ENCODE data around the gene NUP133. TPM values are rescaled to one million over a fixed set of nuclear protein-coding genes. Genes with fewer than 3 reads are reported as not detected.

NUP133 gene
- total RNA-seq, 1 experiment from 2014 or later, result 67.8 TPM

DNA sequence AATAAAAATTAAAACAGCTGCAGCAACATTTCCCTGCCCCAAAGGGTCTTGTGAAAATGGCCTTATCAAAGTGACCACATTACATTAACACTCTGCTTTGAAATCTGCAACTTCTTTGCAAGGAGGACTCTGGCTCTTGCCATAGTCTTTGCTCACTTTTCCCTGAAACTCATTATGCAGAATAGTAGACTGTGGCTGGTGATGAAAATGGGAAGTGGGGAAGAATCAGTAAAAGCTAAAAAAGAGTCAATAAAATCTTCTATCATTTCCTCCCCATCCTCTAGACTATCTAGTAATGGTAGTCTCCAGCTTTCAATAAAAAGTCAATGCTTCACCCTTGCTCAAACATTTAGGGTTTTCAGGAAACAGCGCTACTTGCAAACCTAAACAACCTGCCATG is 18.6 kb upstream of the NUP133 start:
- ATAC-seq, result no peak
- TF ChIP-seq, protein P1, sequence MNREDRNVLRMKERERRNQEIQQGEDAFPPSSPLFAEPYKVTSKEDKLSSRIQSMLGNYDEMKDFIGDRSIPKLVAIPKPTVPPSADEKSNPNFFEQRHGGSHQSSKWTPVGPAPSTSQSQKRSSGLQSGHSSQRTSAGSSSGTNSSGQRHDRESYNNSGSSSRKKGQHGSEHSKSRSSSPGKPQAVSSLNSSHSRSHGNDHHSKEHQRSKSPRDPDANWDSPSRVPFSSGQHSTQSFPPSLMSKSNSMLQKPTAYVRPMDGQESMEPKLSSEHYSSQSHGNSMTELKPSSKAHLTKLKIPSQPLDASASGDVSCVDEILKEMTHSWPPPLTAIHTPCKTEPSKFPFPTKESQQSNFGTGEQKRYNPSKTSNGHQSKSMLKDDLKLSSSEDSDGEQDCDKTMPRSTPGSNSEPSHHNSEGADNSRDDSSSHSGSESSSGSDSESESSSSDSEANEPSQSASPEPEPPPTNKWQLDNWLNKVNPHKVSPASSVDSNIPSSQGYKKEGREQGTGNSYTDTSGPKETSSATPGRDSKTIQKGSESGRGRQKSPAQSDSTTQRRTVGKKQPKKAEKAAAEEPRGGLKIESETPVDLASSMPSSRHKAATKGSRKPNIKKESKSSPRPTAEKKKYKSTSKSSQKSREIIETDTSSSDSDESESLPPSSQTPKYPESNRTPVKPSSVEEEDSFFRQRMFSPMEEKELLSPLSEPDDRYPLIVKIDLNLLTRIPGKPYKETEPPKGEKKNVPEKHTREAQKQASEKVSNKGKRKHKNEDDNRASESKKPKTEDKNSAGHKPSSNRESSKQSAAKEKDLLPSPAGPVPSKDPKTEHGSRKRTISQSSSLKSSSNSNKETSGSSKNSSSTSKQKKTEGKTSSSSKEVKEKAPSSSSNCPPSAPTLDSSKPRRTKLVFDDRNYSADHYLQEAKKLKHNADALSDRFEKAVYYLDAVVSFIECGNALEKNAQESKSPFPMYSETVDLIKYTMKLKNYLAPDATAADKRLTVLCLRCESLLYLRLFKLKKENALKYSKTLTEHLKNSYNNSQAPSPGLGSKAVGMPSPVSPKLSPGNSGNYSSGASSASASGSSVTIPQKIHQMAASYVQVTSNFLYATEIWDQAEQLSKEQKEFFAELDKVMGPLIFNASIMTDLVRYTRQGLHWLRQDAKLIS (CRISPR knock-in tag; IDR thresholded peaks at IDR 0.05; ENCODE audit: borderline replicate concordance), result no peak
- TF ChIP-seq ATF1 (CRISPR knock-in tag; IDR thresholded peaks at IDR 0.05) (no peak), JAZF1 (CRISPR knock-in tag; IDR thresholded peaks at IDR 0.05) (no peak), TCF7 (CRISPR knock-in tag; IDR thresholded peaks at IDR 0.05; ENCODE audit: low read depth) (no peak), KAT7 (CRISPR knock-in tag; IDR thresholded peaks at IDR 0.05; ENCODE audit: borderline replicate concordance) (no peak), SOX15 (CRISPR knock-in tag; IDR thresholded peaks at IDR 0.05) (no peak), GRHL2 (CRISPR knock-in tag; IDR thresholded peaks at IDR 0.05; ENCODE audit: insufficient replicate concordance, severe bottlenecking) (no peak), IRF2 (CRISPR knock-in tag; IDR thresholded peaks at IDR 0.05; ENCODE audit: borderline replicate concordance, low read depth) (no peak)
- TF ChIP-seq, protein P2, sequence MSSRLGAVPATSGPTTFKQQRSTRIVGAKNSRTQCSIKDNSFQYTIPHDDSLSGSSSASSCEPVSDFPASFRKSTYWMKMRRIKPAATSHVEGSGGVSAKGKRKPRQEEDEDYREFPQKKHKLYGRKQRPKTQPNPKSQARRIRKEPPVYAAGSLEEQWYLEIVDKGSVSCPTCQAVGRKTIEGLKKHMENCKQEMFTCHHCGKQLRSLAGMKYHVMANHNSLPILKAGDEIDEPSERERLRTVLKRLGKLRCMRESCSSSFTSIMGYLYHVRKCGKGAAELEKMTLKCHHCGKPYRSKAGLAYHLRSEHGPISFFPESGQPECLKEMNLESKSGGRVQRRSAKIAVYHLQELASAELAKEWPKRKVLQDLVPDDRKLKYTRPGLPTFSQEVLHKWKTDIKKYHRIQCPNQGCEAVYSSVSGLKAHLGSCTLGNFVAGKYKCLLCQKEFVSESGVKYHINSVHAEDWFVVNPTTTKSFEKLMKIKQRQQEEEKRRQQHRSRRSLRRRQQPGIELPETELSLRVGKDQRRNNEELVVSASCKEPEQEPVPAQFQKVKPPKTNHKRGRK (CRISPR knock-in tag; IDR thresholded peaks at IDR 0.05; ENCODE audit: borderline replicate concordance), result no peak
- TF ChIP-seq, protein P3, sequence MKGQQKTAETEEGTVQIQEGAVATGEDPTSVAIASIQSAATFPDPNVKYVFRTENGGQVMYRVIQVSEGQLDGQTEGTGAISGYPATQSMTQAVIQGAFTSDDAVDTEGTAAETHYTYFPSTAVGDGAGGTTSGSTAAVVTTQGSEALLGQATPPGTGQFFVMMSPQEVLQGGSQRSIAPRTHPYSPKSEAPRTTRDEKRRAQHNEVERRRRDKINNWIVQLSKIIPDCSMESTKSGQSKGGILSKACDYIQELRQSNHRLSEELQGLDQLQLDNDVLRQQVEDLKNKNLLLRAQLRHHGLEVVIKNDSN (CRISPR knock-in tag; IDR thresholded peaks at IDR 0.05), result no peak
- TF ChIP-seq, protein P4, sequence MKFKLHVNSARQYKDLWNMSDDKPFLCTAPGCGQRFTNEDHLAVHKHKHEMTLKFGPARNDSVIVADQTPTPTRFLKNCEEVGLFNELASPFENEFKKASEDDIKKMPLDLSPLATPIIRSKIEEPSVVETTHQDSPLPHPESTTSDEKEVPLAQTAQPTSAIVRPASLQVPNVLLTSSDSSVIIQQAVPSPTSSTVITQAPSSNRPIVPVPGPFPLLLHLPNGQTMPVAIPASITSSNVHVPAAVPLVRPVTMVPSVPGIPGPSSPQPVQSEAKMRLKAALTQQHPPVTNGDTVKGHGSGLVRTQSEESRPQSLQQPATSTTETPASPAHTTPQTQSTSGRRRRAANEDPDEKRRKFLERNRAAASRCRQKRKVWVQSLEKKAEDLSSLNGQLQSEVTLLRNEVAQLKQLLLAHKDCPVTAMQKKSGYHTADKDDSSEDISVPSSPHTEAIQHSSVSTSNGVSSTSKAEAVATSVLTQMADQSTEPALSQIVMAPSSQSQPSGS (CRISPR knock-in tag; IDR thresholded peaks at IDR 0.05; ENCODE audit: borderline replicate concordance, low read depth), result no peak
- TF ChIP-seq, protein P5, sequence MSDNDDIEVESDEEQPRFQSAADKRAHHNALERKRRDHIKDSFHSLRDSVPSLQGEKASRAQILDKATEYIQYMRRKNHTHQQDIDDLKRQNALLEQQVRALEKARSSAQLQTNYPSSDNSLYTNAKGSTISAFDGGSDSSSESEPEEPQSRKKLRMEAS (CRISPR knock-in tag; IDR thresholded peaks at IDR 0.05), result no peak
- TF ChIP-seq, protein P6, sequence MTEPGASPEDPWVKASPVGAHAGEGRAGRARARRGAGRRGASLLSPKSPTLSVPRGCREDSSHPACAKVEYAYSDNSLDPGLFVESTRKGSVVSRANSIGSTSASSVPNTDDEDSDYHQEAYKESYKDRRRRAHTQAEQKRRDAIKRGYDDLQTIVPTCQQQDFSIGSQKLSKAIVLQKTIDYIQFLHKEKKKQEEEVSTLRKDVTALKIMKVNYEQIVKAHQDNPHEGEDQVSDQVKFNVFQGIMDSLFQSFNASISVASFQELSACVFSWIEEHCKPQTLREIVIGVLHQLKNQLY (CRISPR knock-in tag; IDR thresholded peaks at IDR 0.05), result no peak
- H3K9me3 Mint-ChIP-seq, result no peaks in the 10 kb centered on the region
- no peak for DNase-seq (ENCODE audit: low spot score)
- no peak overlapping the region for H3K4me3 Mint-ChIP-seq
- no peaks in the 10 kb centered on the region for H3K4me1 Mint-ChIP-seq
- CTCF ChIA-PET, result interaction anchor here (1.7 to 2.2 kb wide), 2 partner anchors 11 to 32 kb away, joined by 6 to 8 read pairs; partner anchors contain the start of gene ABCB10
- H3K36me3 Mint-ChIP-seq, result peaks cover 32% of the 10 kb centered on the region
- POLR2A ChIA-PET, result no interaction called here
- H3K27me3 Mint-ChIP-seq (ENCODE audit: low read depth), result no peaks in the 10 kb centered on the region
- H3K27ac Mint-ChIP-seq, result no peak overlapping the region

DNA sequence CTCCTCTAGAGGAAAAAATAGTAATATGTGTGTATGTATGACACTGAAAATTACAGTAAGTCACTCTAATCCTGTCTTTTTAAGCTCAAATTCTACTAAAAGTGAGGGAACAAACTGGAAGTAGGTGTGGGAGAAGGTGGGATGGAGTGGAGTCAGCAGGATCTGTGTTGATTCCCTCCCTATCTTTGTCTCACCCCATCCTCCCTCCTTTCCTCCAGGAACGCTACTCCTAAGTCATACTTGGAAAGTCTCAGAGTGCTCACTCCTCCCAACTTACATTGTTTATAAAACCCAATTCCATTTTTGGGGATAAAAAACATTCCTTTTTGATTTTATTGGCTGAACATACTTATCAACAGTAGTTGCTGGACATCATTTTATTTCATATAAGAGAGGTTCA is 14.9 kb upstream of the NUP133 start:
- ChIA-PET POLR2A (no interaction called here), CTCF (no interaction called here)
- H3K9me3 Mint-ChIP-seq, result no peaks in the 10 kb centered on the region
- H3K27ac Mint-ChIP-seq, result no peak overlapping the region
- H3K27me3 Mint-ChIP-seq (ENCODE audit: low read depth), result no peaks in the 10 kb centered on the region
- DNase-seq (ENCODE audit: low spot score), result no peak
- TF ChIP-seq RELA (CRISPR knock-in tag; IDR thresholded peaks at IDR 0.05; ENCODE audit: borderline replicate concordance) (no peak), ZNF121 (CRISPR knock-in tag; IDR thresholded peaks at IDR 0.05) (no peak), IRF2 (CRISPR knock-in tag; IDR thresholded peaks at IDR 0.05; ENCODE audit: borderline replicate concordance, low read depth) (no peak), ZBTB21 (CRISPR knock-in tag; IDR thresholded peaks at IDR 0.05; ENCODE audit: borderline replicate concordance) (no peak), NFATC4 (CRISPR knock-in tag; IDR thresholded peaks at IDR 0.05) (no peak)
- no peaks in the 10 kb centered on the region for H3K4me1 Mint-ChIP-seq
- ATAC-seq, result no peak
- peaks cover 21% of the 10 kb centered on the region for H3K36me3 Mint-ChIP-seq
- H3K4me3 Mint-ChIP-seq, result no peak overlapping the region
